IPS-18c (cell line): ENCODE results near the gene RLN2.
"Not testable (repeated sequence)": the region's sequence is repeated elsewhere in the genome, so short reads cannot be mapped to it uniquely, and the experiment has no call there.

ENCODE experiments used
- H3K4me3 ChIP-seq: 2 replicates; pipeline ENCODE4 v1.7.0; 2013; ENCODE audit warnings: low read depth, mild to moderate bottlenecking, low read length, moderate library complexity; ENCODE audit not compliant: insufficient read depth
- H3K9me3 ChIP-seq: one replicate; pipeline ENCODE4 v1.6.1; 2013; ENCODE audit warnings: mild to moderate bottlenecking, low read length, moderate library complexity; ENCODE audit not compliant: control insufficient read depth, insufficient read depth

Gene RLN2

DNA sequence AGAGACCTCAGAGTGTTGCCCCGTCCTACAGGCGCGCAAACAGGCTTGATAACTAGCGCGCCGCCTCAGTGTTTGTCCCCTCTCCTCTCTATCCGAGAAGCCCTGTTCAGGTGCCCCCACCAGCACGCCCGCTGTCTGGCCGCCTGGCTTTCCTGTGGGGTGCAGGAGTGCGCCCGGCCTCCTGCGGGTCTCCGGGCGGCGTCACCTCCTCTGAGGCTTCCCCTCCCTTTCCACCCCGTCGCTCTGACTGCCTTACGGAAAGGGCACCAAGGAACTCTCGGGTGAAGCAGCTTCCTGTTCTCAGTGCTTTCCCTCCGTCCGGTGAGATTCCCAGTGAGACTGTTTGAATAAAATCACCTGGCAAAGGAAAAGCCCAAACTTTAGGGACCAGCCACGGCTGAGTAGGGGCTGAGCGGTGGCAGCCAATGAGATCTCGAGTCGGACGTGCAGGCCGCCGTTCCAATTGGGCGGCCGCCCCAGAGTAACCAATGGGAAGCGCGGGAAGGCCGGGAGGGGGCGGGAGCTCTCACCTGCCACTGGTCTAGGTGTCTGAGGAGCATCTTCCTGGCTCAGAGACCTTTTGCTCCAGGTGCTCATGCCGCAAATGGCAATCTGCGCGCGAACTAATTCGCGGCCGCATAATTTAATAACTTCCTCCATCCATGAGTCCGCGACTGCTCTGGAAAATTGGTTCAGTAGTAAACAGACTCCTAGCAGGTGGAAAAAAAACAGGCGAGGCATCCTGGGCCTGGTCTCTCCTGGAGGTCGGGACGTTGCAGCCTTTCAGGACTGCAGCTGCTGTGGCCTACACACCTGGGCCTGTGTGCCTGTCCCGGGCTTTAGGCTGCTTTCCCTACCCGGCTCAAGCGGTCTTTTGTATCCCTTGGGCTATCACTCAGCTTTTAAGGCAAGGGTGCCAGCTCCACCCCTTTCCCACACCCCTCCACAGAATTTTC, at the start of gene RLN2:
RLN2 (minus strand) TSS at position 877 of the 956 bp plus-strand sequence; CDS start at position 741, 136 bp downstream.
- H3K4me3 ChIP-seq, H3K9me3 ChIP-seq: not testable (repeated sequence)

DNA sequence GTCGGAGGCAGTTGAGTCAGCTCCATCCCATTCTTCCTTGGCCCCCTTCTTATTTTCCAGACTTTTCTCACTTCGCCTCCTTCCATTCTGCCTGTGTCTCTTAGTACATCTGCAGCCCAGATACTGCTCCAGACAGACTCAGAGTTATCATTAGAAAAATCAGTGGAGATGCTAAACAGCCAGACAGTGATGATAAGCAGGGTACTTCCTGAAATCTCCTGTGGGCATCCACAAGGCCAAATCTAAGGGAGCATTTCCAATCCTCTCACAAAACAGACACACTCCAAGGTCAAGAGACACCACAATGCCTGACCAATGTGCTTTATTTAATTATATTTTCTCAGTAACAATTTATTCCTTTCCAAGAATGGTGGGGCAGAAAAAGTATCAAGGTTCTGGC, 49.7 kb upstream of the RLN2 start:
- Histone ChIP-seq H3K9me3 (no peaks in the 10 kb centered on the region), H3K4me3 (no peak overlapping the region)

- Histone ChIP-seq H3K4me3 (no peak overlapping the region), H3K9me3 (peaks cover 2% of the 10 kb centered on the region)
Measured at GRCh38 chr9:5352637-5353248, 48.2 kb upstream of the RLN2 start.

DNA sequence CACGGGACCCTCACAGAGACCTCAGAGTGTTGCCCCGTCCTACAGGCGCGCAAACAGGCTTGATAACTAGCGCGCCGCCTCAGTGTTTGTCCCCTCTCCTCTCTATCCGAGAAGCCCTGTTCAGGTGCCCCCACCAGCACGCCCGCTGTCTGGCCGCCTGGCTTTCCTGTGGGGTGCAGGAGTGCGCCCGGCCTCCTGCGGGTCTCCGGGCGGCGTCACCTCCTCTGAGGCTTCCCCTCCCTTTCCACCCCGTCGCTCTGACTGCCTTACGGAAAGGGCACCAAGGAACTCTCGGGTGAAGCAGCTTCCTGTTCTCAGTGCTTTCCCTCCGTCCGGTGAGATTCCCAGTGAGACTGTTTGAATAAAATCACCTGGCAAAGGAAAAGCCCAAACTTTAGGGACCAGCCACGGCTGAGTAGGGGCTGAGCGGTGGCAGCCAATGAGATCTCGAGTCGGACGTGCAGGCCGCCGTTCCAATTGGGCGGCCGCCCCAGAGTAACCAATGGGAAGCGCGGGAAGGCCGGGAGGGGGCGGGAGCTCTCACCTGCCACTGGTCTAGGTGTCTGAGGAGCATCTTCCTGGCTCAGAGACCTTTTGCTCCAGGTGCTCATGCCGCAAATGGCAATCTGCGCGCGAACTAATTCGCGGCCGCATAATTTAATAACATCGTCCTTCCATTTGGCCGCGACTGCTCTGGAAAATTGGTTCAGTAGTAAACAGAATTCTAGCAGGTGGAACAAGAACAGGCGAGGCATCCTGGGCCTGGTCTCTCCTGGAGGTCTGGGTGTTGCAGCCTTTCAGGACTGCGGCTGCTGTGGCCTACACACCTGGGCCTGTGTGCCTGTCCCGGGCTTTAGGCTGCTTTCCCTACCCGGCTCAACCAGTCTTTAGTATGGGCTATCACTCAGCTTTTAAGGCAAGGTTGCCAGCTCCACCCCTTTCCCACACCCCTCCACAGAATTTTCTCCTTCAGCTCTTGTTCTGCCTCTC, 34.8 kb upstream of the RLN2 start, which contains the start of gene RLN1:
RLN1 (minus strand) TSS at position 885 of the 990 bp plus-strand sequence; CDS start at position 755, 130 bp downstream.
- H3K4me3 ChIP-seq, H3K9me3 ChIP-seq: not testable (repeated sequence)

- no peaks in the 10 kb centered on the region for H3K9me3 ChIP-seq
- no peak overlapping the region for H3K4me3 ChIP-seq
Measured at GRCh38 chr9:5336688-5337087, 32.2 kb upstream of the RLN2 start.

DNA sequence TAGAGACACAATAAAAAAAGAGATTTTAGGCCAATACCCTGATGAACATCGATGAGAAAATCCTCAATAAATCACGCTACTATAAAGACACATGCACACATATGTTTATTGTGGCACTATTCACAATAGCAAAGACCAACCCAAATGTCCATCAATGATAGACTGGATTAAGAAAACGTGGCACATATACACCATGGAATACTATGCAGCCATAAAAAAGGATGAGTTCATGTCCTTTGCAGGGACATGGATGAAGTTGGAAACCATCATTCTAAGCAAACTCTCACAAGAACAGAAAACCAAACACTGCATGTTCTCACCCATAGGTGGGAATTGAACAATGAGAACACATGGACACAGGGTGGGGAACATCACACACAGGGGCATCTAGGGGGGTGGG, 26.8 kb upstream of the RLN2 start:
- H3K9me3 ChIP-seq, H3K4me3 ChIP-seq: not testable (repeated sequence)

DNA sequence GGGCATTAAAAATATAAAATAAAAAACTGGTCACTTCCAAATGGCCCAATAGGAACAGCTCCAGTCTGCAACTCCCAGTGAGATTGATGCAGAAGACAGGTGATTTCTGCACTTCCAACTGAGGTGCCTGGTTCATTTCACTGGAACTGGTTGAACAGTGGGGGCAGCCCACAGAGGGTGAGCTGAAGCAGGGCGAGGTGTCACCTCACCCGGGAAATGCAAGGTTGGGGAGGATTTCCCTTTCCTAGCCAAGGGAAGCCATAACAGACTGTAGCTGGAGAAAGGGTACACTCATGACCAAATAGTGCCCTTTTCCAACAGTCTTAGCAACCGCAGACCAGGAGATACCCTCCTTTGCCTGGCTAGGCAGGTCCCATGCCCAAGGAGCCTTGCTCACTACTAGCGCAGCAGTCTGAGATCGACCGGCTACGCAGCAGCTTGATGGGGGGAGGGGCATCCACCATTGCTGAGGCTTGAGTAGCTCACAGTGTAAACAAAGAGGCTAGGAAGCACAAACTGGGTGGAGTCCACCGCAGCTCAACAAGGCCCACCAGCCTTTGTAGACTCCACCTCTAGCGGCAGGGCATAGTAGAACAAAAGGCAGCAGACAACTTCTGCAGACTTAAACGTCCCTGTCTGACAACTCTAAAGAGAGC, 22.5 kb upstream of the RLN2 start:
- peak overlapping the region; percentile 34; the same call in 1 of the 2 replicates for H3K4me3 ChIP-seq
- H3K9me3 ChIP-seq, result no peaks in the 10 kb centered on the region

- H3K4me3 ChIP-seq, result no peak overlapping the region
- H3K9me3 ChIP-seq, result no peaks in the 10 kb centered on the region
Measured at GRCh38 chr9:5326187-5326586, 21.7 kb upstream of the RLN2 start.

DNA sequence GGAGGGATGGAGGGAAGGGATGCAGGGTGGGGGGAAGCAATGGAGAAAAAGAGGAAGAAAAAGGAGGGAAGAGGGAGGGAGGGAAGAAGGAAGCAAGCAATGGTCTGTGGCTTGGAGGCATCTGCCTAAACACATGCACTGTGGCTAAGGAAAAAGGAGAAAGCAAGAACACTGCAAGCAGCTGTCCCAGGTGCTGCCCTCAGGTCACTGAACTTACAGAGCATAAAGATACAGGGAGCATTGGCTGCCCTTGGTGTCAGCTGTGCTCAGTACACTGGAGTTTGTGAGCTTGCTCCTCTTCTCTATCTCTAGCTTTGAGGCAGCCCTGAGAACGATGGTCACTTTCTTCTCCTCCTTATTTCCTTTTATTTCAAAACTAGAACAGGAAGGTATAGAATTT, 17.1 kb upstream of the RLN2 start:
- not testable (repeated sequence) for H3K4me3 ChIP-seq, H3K9me3 ChIP-seq

DNA sequence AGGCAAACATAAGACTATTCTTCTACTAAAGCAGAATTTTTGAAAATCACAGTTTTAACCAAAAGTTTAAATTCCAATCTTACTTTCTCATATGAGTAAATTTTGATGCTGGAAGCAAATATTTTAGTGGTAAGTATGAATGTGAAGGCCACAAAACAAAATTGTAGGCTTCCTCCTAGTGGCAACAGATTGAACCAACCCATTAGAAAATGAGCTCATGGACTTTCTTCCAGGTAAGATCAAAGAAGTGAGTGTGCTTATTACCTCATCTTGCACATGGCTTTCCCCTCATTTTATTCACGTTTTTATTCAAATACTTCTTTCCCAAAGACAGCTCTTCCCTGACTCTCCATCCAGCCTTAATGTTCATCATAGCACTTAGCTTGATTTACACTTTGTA, 16.5 kb upstream of the RLN2 start:
- Histone ChIP-seq H3K4me3 (no peak overlapping the region), H3K9me3 (no peaks in the 10 kb centered on the region)

DNA sequence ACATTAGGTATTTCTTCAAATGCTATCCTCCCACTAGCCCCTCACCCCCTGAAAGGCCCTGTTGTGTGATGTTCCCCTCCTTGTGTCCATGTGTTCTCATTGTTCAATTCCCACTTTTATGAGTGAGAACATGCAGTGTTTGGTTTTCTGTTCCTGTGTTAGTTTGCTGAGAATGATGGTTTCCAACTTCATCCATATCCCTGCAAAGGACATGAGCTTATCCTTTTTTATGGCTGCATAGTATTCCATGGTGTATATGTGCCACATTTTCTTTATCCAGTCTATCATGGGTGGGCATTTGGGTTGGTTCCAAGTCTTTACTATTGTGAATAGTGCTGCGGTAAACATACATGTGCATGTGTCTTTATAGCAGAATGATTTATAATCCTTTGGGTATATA, 11.9 kb upstream of the RLN2 start:
- not testable (repeated sequence) for H3K9me3 ChIP-seq, H3K4me3 ChIP-seq

GRCh38 chr9:5315187-5315923, 10.8 kb upstream of the RLN2 start:
- Histone ChIP-seq H3K9me3 (no peaks in the 10 kb centered on the region), H3K4me3 (no peak overlapping the region)

DNA sequence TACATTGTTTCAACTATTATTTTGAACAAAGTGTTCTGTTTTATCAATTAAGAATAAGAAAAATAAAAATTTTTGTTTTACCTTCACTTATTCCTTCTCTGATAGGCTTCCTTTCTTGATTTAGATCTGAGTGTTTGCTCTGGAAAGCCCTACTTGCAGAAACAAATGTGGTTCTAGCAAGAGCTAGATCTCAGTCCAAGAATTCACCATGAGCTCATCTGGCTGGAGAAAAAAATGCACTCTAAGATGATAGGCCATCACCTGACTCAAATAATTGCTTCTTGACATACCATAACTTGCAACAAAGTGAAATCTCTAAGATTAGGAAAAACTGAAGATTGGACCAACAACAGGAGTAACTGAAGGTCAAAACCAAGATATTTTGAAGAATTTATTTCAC, 6.3 kb upstream of the RLN2 start:
- H3K9me3 ChIP-seq, result no peaks in the 10 kb centered on the region
- H3K4me3 ChIP-seq, result no peak overlapping the region

GRCh38 chr9:5305741-5306140, 1.2 kb upstream of the RLN2 start:
- H3K4me3 ChIP-seq, result no peak overlapping the region
- H3K9me3 ChIP-seq, result no peaks in the 10 kb centered on the region

- H3K9me3 ChIP-seq, result no peaks in the 10 kb centered on the region
Measured at GRCh38 chr9:5301544-5301943, 3.0 kb downstream of the RLN2 start.

DNA sequence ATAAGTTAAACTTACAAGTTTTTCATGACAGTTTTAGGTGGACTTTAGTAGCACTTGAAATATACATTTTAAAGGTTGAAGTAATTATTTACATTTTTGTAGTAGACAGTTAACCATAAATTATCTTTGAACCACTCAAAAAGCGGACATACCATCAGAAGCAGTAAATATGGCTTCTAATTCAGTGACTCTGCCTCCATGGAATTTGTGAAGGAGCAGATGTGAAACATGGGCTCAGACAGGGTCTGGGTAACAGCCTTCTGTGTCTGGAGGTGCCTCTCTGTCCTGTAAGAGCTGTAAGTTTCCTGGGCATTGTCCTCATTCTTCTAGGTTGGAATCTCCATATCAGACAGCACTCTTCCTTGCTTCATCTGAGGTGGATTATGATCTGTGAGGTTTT, 12.4 kb downstream of the RLN2 start:
- no peaks in the 10 kb centered on the region for H3K9me3 ChIP-seq
- no peak overlapping the region for H3K4me3 ChIP-seq

More at GRCh38 chr9:5301544-5301943, 3.0 kb downstream of the RLN2 start:
- no peak overlapping the region for H3K4me3 ChIP-seq
